Peyer's patch (tissue), 4 donors: ENCODE measurements around the gene TAS1R2.

Source experiments
- POLR2A ChIP-seq, 2 donors: fragments of 450-650 bp; IDR thresholded peaks; one replicate each; pipeline ENCODE4 v1.5.1; 2017; ENCODE audit warnings: antibody characterized with exemption in 2 of 2, mild to moderate bottlenecking in 2 of 2, moderate library complexity in 2 of 2
- TF ChIP-seq, protein P1 (sequence below), 6 experiments: fragments of 450-650 bp in 4 of 6; fragments of 200-600 bp in 2 of 6; sonication (generic) in 1 of 6; IDR thresholded peaks; one replicate each; pipeline ENCODE4 v1.5.1; 2017 to 2019; ENCODE audit warnings: antibody characterized with exemption in 6 of 6, mild to moderate bottlenecking in 3 of 6, moderate library complexity in 1 of 6

DNA sequence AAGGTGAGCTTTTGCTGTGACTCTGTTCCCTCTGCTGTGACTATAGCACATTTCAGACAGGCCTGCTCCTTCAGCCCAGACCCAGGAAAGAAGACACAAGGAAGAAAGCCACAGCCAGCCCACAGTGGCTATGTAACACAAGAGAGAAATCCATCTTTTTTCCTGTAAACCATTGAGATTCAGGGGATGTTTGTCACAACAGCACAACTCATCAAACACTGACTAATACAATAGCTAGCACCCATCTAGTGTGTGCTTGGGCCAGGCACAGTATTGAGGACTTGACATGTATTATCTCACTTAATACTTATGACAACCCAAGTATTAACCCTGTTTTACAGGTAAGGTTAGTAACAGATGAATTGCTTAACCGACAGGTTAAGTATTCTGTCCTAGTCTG lies 29.8 kb downstream of the TAS1R2 start:
- TF ChIP-seq, protein P1, sequence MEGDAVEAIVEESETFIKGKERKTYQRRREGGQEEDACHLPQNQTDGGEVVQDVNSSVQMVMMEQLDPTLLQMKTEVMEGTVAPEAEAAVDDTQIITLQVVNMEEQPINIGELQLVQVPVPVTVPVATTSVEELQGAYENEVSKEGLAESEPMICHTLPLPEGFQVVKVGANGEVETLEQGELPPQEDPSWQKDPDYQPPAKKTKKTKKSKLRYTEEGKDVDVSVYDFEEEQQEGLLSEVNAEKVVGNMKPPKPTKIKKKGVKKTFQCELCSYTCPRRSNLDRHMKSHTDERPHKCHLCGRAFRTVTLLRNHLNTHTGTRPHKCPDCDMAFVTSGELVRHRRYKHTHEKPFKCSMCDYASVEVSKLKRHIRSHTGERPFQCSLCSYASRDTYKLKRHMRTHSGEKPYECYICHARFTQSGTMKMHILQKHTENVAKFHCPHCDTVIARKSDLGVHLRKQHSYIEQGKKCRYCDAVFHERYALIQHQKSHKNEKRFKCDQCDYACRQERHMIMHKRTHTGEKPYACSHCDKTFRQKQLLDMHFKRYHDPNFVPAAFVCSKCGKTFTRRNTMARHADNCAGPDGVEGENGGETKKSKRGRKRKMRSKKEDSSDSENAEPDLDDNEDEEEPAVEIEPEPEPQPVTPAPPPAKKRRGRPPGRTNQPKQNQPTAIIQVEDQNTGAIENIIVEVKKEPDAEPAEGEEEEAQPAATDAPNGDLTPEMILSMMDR (IDR thresholded peaks at IDR 0.05) = no peak
- no peak for TF ChIP-seq POLR2A (IDR thresholded peaks at IDR 0.05)
